Measurements from ENCODE around the gene CA12.
A peak's percentile ranks its signal among the peaks of the same experiment; 100 is the strongest.

CA12 gene

DNA sequence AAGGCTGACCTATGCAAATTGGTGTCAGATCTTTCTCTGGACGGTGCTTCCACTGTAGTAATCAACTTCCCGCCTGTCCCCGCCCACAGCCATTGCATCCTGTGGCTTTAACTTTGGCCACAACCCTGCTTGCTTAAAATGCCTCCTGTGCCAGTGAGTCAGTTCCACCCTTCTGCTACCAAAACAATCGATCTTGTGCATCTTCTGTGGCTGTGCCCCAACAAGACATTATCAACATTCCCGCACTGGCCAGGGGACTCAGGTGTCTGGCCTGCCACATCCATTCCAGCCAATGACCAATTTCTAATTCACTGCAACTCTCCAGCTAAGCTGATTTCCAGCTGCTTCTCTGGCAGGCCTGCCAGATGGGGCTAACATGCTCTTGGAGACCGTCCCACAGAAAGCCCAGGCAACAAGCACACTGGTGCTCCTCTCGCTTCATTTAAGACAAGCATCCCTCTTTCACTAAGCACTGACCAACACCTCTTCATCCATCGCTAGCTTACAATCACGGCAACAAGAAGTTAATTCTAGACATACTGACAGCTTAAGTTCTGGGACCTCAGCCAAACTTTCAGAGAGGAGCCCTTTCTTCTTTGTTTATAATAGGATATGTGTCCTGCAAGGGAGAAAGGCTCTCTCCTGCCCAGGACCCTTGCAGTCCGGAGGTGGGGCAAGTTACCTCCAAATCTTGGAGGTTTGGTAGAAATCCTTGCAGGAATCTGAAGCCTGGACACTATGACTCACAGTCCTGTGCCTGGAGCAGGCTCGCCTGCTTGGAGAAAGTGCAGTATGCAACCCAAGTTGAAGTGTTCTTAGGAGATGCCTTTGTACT, 6.7 kb downstream of the CA12 start:
- DNase-seq = peak; percentile 27 to 40

DNA sequence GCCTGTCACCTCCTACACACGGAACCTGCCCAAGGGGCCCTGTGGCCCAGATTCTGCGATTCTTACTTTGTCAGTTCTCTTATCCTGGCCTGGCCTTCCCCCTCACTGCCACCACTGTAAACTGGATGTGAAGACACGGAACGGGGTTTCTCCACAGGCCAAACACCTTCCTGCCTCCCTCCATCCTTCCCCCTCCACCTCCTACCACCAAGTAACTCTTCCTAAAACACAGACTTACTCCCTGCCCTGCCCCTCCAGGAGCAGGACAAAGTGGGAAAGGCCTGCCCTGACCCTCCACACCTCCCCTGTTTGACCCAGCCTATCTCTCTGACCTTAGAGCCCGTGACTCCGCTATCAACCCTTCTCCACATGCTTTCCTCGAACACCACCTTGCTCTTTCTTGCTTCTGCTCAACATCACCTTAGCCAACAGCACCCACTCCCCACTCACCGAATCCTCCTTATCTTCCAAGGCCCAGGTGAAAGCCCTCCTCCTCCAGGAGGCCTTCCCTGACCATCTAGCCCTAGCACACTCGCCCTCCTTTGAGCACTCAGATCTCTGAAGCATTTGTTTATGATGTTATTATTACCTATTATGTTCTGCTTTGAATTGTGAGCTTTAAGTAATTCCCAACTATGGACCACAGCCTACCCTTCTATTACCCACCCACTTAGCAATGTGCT, 7.6 kb downstream of the CA12 start:
- DNase-seq = no peak

DNA sequence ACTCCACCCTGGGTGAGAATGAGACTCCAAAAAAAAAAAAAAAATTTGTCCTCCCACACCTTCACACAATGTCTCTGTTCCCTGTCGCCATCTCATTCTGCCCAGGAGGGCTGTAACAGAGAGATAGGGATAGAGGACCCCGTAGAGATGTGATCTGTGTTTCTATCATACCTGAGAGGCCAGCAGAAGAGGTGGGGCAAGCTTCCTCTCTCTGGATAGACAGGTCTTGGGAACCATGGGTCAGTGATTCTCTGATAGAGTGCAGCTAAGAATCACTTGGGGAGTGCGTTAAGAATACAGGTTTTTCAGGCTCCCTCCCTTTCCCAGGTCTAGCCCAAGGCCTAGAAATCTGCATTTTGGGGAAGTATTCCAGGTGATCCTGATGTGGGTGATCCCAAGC, 8.3 kb downstream of the CA12 start:
- no peak for DNase-seq

DNA sequence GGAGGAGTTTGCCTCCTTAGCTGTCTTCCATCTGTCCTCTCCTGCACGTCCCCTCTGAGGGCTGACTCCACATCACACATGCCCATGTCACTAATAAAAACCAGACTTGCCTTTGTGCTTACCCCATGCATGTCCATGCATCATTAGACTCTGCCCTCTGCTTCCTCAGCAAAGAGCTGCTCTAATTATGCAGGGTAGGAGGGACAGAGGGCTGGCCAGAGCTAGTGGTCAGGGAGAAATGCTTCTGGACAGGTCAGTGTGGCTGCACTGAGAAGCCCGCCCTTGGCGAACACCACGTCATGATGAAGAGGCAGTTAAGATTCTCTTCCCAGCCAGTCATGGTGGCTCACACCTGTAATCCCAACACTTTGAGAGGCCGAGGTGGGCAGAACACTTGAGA, 8.9 kb downstream of the CA12 start:
- no peak for DNase-seq

DNA sequence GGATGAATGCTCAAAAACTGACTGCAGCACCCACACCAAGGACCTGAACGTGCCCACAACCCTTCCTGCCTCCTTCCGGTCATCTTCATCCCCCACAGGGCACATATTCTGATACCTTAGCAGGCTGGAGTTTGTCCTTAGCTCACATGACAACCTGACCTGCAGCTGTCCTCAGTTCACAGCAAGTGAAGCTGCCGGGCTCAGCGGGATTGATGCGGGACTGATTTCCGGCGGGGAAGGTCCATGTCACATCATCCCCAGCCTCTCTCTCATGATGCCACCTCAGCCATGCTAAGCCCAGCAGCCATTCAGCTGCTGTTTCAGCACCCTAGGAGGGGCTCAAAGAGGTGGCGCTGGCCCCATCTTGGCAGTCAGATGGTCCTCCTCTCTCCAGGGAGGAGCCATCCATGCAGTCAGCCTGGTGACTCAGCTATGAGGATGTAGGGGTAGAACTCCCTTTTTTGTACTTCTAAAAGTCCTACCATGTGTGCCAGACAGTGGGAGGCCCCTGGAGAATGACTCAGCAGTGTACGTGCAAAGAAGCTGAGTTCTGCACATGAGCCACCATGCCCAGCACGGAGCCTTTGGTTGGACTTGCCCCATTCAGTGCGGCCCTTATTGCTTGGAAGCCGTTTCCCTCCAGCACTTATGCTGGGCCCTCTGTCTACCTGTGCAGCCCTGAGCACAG, 9.5 kb downstream of the CA12 start:
- peak; percentile 21 to 24 for DNase-seq

DNA sequence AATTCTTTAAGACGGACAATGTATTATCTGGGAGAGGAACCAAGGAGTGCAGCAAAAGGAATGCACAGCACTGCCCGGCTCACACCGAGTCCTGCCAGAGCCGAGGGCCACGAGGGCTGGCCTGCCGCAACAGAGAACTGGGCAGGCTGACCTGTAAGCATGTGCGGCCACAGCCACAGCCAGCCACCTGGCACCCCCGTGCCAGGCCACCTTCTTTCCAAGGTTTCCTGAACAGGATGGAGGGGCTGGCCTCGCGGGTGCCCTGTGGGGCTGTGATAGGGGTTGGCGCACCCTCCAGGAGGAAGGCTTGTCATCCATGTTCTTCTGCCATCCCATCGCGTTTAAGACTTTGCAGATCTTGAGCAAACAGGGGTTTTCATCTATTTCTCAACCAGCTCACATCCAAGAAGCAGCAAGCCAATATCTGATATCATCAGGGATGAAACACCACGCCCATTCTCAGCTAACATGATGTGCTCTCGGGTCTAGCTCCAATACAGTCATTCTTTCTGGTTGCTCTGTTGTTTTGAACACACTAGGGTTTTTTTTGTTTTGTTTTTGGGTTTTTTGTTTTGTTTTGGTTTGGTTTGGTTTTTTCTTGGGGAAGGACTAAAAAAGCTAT, 10.2 kb downstream of the CA12 start:
- no peak for DNase-seq

DNA sequence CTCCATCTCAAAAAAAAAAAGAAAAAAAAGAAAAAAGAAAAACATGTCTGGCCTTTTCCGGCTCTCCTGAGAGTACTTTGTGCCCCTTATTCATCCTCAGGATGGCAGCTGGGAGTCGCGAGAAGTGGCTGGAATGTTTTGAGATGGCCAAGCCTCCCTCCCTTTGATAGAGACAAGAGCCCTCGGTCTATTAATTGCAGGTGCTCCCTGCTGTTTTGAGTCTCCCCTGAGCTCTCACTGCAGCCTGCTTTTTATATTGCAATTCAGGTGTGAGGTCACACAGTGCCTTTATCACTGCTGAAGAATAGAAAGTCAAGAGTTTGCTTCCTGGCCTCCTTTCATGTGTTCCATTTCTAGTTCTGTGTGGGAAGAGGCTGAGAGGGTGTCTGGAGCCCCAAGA, 10.9 kb downstream of the CA12 start:
- DNase-seq = no peak

DNA sequence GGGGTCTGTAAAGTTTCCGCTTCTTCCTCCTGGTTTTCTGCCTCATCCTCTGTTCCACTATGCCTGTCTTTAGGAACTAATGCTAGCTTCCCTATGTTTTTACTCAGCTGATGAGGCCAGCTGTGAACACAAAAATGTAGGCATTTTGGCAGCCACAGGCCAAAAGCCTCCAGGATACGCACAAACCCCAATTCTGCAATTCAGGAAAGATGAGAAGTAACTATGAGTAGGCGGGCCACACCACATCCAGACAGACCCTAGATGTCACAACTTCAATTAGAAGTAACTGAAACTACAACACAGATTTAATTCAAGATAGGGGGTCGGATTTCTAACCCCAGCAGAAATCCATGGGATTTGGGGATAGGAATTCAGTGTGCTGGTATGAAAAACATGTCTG, 11.9 kb downstream of the CA12 start:
- no peak for DNase-seq

DNA sequence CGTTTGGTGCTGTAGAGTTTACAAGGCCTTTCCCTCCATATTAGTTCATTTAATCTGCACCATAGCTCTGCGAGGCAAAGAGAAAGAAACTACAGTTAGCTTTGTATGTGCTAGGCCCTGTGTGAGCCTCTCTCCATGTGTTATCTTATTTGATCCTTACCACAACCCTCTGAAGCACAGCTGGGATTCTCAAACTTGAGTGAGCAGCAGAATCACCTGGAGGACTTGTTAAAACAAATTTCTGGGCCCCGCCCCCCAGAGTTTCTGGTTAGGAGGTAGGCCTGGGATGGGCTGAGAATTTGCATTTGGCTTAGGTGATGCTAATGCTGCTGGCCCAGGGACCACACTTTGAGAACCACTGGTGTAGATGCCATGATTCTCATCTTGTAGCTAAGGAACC, 12.3 kb downstream of the CA12 start:
- DNase-seq = no peak

DNA sequence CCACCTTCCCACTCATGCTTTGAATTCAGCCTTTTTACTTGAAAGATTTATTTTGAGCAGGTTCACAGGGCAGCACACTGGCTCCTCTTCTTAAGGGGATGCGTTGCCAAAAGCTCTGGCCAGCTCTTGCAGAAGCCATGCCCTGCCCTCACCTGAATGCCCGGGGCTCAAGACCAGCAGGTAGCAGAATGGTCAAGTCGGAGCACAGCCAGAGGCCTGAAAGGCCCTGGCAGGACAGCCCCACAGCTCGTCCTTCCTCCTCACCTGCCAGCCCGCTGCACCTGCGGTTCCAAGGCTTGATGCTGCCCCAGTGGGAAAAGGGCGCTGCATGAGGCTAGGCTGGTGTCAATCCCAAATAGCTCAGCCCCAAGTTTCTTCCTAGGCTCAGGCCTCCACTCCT, 13.1 kb downstream of the CA12 start:
- DNase-seq = no peak

DNA sequence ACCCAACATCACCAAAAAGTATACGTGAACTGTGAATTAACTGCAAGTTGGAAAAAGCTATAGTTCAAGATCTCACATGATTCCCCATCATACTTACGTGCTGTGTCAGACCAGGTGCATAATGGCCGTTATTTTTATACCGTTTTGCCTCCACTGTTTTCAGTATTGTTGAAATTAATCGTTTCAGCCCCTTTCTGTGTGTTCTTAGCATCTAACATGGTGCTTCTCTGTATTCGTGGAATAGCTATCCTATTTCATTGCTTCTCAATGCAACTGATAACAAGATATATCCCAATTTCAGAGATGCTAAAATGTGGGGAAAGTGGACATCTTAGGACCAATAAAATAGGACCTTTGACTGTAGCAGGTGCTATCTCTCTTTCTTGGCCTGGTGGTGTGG, 13.7 kb downstream of the CA12 start:
- DNase-seq = no peak

DNA sequence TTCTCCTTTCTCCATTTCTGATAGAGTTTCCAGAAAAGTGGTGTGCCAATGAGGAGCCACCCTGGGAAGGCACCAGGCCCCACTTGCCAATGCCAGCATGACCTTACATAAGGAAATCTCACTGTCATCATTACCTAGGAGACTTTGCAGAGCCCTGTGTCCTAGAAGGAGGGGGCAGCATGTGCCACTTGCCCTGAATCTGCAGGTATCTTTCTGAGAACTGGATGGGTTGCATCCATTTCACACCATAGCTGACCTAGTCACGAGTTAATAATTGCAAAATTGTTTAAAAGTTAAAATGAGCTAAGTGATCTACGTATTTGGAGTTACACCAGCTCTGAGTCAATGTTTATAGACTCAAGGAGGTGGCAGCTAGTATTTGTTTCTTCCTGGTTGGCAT, 14.3 kb downstream of the CA12 start:
- no peak for DNase-seq

DNA sequence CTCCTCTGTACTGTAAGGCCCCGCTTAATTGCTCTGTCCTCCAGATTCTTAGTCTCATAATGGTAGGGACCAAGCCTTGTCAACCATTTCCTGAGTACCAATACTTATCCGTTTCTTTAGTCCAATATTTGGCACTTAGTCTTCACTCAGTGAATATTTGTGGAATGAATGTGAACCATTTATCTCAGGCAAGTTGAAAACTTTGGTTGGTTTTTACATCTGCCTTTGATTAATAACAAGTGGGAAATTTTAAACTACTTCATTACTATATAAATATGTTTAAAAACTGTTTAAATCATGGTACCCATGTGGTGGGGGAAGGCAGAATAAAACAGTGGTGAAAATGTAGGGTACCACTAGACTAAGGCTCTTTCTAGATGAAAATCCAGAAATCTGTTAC, 15.2 kb downstream of the CA12 start:
- no peak for DNase-seq

DNA sequence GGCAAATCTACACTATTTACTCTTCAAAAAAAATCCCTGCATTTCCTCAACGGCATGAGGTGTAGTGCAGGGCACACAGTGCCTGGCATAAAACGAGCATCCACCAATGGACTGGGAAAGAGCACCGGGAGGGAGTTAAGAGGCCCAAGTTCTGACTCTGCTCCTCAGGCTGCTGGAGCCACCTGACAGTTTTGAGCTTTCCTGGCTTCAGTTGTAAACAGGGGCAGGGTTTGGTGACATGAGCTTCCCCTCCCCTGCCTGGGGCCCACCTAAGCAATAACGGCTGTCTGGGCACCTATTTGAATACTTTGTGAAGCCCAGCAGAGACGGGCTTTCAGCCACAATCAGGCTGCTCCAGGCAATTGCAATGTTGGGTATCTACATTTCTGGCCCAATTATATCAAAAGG, 16.4 kb downstream of the CA12 start:
- no peak for DNase-seq

DNA sequence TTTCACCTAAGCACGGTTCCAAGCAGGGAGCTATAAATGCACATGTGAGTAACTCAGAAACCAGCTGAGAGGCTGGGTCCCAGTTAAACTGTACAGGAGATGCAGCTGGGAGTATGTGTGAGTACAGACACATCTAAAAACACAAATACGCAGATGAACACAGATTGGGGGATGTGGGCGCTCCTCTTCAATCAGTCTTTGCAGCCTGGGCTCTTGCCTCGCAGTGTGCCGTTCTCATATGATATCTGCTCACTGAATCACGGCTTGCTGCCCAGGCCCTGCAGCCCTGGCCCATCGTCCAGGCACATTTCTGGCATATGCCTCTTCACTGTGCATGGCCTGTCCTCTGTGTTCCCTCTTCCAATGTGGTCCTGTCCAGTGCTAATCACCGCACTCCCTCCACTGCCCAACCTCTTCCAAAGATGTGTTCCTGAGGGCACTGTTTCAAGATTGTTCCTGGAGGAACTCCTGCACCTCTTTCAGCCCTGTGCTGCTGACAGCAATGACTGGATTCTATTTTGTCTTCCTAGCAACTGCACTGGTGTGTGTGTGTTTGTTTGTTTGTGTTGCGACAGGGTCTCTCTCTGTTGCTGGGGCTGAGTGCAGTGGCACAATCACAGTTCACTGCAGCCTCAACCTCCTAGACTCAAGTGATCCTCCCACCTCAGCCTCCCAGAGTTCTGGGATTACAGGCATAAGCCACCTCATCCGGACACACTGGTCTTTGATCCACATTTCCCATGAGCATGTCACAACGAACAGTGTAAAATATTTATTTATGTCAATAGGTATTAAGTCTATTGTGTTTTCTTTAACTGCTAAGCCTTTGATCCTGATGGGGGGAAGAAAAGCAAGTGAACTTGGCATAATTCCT, 17.0 kb downstream of the CA12 start:
- no peak for DNase-seq

DNA sequence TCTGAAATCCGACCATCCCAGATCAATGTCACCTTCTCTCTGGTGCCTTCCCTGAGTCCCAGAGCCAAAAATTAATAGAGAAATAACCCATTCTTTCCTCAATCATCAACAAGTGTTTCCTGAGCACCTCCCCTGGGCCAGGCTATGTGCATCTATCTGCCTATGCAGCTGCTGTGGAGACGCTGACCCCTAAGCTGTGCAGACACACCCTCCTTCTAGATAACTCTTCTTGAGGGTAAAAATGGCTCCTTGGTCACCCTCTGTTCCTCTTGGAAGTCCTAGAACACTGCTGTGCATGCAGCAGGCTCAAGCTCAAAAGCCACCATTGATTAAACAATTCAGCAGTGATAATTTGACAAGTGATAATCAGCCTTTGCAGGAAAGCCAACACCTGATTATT, 18.4 kb downstream of the CA12 start:
- DNase-seq = no peak

DNA sequence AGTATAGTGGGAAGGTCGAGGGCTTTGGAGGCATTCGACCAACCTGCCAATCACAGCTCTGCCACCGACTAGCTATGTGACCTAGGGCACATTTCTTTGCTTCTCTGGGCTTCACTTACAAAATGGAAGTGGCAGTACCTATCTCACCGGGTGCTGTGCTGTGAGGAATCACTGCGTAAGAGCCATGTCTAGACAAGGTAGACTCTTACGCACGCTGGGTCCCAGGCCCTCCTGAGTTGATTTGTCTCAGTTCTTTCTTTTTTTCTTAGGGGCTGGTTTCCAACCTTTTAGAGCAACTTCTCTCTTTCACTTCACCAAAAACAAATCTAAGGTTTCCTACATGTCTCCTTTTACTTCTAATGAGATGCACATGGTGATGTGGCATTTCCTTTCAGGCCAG, 18.8 kb downstream of the CA12 start:
- DNase-seq = no peak

DNA sequence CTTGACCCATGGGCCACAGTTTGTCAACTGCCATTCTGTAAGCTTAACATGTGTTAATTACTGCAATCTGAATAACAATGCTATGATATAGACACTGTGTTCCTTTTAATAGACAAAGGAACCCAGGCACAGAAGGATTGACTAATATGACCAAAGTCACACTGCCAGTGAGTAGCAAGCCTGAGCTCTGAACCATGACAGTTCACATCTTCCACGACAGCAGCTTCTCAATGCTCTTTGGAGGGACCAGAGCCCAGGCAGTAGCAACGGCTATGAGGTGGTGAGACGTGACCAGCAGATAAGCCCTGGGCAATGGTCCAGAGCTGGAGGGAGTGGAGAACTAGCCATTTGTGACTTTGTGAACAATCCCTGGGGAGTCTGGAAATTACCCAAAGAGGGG, 19.4 kb downstream of the CA12 start:
- no peak for DNase-seq

DNA sequence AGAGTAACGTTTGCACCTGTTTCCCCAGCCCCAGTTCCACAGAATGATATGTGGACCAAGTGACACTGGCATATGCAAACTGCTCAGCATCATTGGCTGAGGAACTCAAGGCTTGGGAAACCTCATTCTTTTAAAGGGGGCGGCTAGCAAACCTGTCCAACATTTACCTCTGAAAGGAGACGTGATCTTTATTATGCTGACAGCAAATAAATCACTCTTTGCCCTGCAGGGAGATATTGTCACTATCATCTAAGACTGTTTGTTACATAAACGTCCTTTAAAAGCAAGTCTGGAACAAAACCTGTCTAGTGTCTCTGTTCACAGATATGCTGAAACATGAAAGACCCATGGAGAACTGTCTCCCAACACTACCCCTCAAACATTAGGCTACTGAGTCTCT, 21.5 kb downstream of the CA12 start:
- DNase-seq = no peak

DNA sequence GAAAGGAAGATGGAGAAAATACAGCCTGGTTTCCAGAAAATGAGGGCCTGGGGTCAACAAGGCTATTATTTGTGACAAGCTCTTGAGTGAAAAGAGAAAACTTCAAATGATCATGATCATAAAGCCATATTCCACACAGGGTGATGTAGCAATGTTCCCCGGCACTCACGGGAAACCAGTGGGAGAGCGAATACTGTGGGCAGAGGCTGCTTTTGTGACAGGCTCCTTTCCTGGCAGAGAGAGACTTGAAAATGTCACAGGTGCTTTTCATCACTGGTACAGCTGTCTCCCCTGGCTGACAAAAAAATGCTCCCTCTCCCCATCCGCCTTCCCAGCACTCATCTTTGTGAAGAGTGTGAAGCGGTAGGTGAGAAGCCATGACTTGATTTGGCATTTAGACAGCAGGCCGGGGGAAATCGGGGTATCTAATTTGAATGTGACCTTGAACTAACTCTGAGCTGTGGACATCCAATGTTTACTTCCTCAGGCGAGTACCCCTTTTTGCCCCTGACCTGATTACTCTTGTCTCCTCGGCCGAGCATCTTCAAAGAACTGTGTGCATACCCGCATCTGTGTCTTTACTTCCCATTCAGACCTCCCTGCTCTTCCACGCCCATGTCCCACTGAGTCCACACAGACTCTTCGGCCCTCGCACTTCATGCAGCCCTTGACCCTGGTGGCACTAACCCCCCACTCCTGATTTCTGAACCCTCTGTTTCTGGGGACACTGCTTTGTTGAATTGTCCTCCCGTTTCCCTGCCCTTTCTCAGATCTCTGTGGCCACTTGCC, 23.2 kb downstream of the CA12 start:
- DNase-seq = no peak

DNA sequence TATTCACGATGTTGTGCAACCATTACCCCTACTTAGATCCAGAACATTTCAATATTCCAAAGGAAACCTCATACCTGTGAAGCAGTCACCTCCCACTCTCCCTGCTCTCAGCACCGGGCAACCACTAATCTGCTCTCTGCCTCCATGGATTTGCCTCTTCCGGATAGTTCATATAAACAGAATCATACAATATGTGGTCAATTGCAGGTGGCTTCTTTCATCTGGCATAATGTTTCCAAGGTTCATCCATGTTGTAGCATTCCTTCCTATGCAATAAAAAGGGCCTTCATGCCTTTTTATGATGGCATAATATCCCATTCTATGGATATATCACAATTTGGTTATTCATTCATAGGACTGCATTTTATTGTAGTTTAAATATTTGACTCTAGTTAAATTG, 23.9 kb downstream of the CA12 start:
- DNase-seq = no peak

DNA sequence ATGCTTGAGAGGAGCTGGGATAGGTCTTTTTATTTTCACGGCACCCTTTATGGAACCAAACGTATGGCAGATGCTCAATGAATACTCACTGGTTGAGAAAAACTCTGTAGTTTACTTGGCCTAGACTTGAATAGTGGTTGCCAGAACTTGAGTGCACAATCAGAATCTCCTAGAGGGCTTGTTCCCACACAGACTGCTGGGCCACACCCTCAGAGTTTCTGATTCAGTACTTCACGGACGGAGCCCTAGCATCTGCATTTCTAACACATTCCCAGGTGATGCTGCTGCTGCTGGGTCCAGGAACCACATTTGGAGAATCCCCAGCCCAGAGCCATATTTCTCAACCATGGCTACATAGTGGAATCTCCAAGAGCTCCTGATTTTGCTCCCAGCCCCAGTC, 24.6 kb downstream of the CA12 start:
- no peak for DNase-seq

Data from stimulated activated CD4-positive, alpha-beta T cell treated with anti-CD3 and anti-CD28 coated beads, Interleukin-2, amount 100 ng/mL, for 48 hours (primary cell).